Measurements from ENCODE around the gene WNK1.
"Not testable (repeated sequence)": the region's sequence is repeated elsewhere in the genome, so short reads cannot be mapped to it uniquely, and the experiment has no call there.

DNA sequence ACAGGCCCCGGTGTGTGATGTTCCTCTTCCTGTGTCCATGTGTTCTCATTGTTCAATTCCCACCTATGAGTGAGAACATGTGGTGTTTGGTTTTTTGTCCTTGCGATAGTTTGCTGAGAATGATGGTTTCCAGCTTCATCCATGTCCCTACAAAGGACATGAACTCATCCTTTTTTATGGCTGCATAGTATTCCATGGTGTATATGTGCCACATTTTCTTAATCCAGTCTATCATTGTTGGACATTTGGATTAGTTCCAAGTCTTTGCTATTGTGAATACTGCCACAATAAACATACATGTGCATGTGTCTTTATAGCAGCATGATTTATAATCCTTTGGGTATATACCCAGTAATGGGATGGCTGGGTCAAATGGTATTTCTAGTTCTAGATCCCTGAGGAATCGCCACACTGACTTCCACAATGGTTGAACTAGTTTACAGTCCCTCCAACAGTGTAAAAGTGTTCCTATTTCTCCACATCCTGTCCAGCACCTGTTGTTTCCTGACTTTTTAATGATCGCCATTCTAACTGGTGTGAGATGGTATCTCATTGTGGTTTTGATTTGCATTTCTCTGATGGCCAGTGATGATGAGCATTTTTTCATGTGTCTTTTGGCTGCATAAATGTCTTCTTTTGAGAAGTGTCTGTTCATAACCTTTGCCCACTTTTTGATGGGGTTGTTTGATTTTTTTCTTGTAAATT lies 97.5 kb downstream of the WNK1 start:
- TF ChIP-seq CTCF (IDR thresholded peaks at IDR 0.05 in 4 of 5, conservative IDR thresholded peaks at IDR 0.05 in 1 of 5); POLR2A (IDR thresholded peaks at IDR 0.05): not testable (repeated sequence)

Data from gastrocnemius medialis (tissue), 4 donors.